Esophagus muscularis mucosa (tissue), 3 donors: ENCODE data around the gene ANK2.

Experiments used
- POLR2AphosphoS5 ChIP-seq, 2 donors: sonication (generic); formaldehyde crosslinking; IDR thresholded peaks; one replicate each; pipeline ENCODE4 v1.6.1; 2017; ENCODE audit warnings: antibody characterized with exemption in 2 of 2
- TF ChIP-seq, protein P1 (sequence below), 3 experiments: fragments of 200-600 bp in 2 of 3; fragments of 450-650 bp in 1 of 3; sonication (generic) in 2 of 3; IDR thresholded peaks; one replicate each; pipeline ENCODE4 v1.5.1; 2017 to 2019; ENCODE audit warnings: antibody characterized with exemption in 3 of 3, mild to moderate bottlenecking in 2 of 3, moderate library complexity in 1 of 3

GRCh38 chr4:113371111-113371510 is 321.7 kb downstream of the ANK2 start:
- TF ChIP-seq, protein P1, sequence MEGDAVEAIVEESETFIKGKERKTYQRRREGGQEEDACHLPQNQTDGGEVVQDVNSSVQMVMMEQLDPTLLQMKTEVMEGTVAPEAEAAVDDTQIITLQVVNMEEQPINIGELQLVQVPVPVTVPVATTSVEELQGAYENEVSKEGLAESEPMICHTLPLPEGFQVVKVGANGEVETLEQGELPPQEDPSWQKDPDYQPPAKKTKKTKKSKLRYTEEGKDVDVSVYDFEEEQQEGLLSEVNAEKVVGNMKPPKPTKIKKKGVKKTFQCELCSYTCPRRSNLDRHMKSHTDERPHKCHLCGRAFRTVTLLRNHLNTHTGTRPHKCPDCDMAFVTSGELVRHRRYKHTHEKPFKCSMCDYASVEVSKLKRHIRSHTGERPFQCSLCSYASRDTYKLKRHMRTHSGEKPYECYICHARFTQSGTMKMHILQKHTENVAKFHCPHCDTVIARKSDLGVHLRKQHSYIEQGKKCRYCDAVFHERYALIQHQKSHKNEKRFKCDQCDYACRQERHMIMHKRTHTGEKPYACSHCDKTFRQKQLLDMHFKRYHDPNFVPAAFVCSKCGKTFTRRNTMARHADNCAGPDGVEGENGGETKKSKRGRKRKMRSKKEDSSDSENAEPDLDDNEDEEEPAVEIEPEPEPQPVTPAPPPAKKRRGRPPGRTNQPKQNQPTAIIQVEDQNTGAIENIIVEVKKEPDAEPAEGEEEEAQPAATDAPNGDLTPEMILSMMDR (IDR thresholded peaks at IDR 0.05) = no peak
- no peak for TF ChIP-seq POLR2AphosphoS5 (IDR thresholded peaks at IDR 0.05)
